NCI-H1105 treated with DMSO at 0.1 percent for 48 hours (cell line): ENCODE data around the gene USP30.
"Not testable (repeated sequence)": the region's sequence is repeated elsewhere in the genome, so short reads cannot be mapped to it uniquely, and the experiment has no call there.

ENCODE experiments used
- DNase-seq: peaks from one replicate; lab custom pipeline; 2025; lab: John Stamatoyannopoulos, UW

USP30 gene

GRCh38 chr12:109052414-109053323, at the start of gene USP30:
USP30 (plus strand) TSS chr12:109052576; CDS start chr12:109052679, 103 bp downstream.
- DNase-seq, result peak; percentile 86

GRCh38 chr12:109004017-109004416, 48.4 kb upstream of the USP30 start:
- no peak for DNase-seq

- no peak for DNase-seq
Measured at GRCh38 chr12:109009766-109010165, 42.6 kb upstream of the USP30 start.

- DNase-seq, result no peak
Measured at GRCh38 chr12:109010259-109010658, 42.1 kb upstream of the USP30 start.

- no peak for DNase-seq
Measured at GRCh38 chr12:109014984-109015765, 37.2 kb upstream of the USP30 start.

- no peak for DNase-seq
Measured at GRCh38 chr12:109016016-109016415, 36.4 kb upstream of the USP30 start.

- DNase-seq, result no peak
Measured at GRCh38 chr12:109016978-109017377, 35.4 kb upstream of the USP30 start.

- no peak for DNase-seq
Measured at GRCh38 chr12:109018296-109018695, 34.1 kb upstream of the USP30 start.

- DNase-seq, result peak; percentile 34
Measured at GRCh38 chr12:109020146-109020795, 32.1 kb upstream of the USP30 start.

- peak; percentile 85 for DNase-seq
Measured at GRCh38 chr12:109020796-109021380, 31.5 kb upstream of the USP30 start, which contains the start of gene SVOP. SVOP (minus strand) TSS chr12:109021068; CDS start chr12:109020868, 200 bp downstream.

- no peak for DNase-seq
Measured at GRCh38 chr12:109027767-109028166, 24.6 kb upstream of the USP30 start.

GRCh38 chr12:109028624-109029023, 23.8 kb upstream of the USP30 start:
- not testable (repeated sequence) for DNase-seq

- no peak for DNase-seq
Measured at GRCh38 chr12:109029411-109029810, 23.0 kb upstream of the USP30 start.

GRCh38 chr12:109033239-109034196, 18.9 kb upstream of the USP30 start:
- peak; percentile 13 for DNase-seq

- no peak for DNase-seq
Measured at GRCh38 chr12:109036975-109037374, 15.4 kb upstream of the USP30 start.

GRCh38 chr12:109044241-109044640, 8.1 kb upstream of the USP30 start:
- DNase-seq, result no peak

- no peak for DNase-seq
Measured at GRCh38 chr12:109047081-109047805, 5.1 kb upstream of the USP30 start.

- DNase-seq, result not testable (repeated sequence)
Measured at GRCh38 chr12:109048706-109049105, 3.7 kb upstream of the USP30 start.

GRCh38 chr12:109049794-109050193, 2.6 kb upstream of the USP30 start:
- not testable (repeated sequence) for DNase-seq

GRCh38 chr12:109052097-109052413, 321 bp upstream of the USP30 start:
- DNase-seq, result no peak
